H4 (cell line): ENCODE results near the gene RHBDD3. TPM values are rescaled to one million over a fixed set of nuclear protein-coding genes. Genes with fewer than 3 reads are reported as not detected.
A peak's percentile ranks its signal among the peaks of the same experiment; 100 is the strongest.

Experiments used
- DNase-seq: peaks from one replicate; pipeline ENCODE4 v3.0.0-alpha.2; 2015; ENCODE audit warnings: low spot score
- total RNA-seq: library from RNA; depleted of rRNA; stranded (reverse); fragments of >200 nt; shearing (Covaris generic); gene quantifications from 2 replicates; pipeline ENCODE4 v1.2.3, GENCODE V29; 2014; rRNA removed

The RHBDD3 gene
- 13.6 and 14.2 TPM in 2 replicates for total RNA-seq

DNA sequence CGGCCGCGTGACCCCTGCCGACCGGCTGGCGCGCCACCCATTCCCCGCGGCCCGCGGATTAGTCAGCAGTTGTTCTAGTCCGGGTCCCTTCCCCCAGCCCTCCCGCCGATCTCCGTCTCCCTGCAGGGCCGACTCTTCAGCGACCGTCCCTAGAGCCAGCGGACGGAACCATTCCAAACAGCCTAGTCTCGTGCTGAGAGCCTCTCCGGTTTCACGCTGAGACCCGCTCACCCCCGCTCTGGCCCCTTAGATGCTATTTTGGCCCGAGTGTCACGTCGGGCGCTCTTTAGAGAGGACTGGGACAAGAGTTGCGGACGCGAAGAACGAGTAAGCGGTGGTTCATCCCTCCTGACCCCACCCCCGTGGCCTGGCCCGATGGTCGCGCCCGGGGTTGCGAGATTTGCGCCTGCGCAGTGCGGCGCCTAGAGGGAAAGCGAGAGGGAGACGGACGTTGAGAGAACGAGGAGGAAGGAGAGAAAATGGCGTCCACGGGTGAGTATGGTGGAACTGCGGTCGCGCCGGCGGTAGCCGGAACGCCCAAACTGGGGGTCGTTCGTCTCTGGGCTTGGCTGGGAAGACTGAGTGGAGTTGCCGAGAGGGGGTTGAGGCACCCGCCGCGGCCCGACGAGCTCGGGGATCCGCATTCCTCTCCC lies at the start of gene RHBDD3, which contains the start of gene EWSR1:
Gene RHBDD3 (minus strand): TSS at position 124 of the 653 bp plus-strand sequence. CDS start 2,355 bp downstream, outside the sequence.
Gene EWSR1 (plus strand): TSS at position 411 of the 653 bp plus-strand sequence. CDS start 69 bp downstream, at position 480.
- DNase-seq: peak; percentile 84

GRCh38 chr22:29316141-29316828 lies 48.5 kb upstream of the RHBDD3 start:
- no peak for DNase-seq

- DNase-seq: no peak
Measured at GRCh38 chr22:29315286-29316140, 47.7 kb upstream of the RHBDD3 start, which contains the start of gene RASL10A. Gene RASL10A (minus strand): TSS chr22:29315697. CDS start chr22:29315246, 451 bp downstream.

DNA sequence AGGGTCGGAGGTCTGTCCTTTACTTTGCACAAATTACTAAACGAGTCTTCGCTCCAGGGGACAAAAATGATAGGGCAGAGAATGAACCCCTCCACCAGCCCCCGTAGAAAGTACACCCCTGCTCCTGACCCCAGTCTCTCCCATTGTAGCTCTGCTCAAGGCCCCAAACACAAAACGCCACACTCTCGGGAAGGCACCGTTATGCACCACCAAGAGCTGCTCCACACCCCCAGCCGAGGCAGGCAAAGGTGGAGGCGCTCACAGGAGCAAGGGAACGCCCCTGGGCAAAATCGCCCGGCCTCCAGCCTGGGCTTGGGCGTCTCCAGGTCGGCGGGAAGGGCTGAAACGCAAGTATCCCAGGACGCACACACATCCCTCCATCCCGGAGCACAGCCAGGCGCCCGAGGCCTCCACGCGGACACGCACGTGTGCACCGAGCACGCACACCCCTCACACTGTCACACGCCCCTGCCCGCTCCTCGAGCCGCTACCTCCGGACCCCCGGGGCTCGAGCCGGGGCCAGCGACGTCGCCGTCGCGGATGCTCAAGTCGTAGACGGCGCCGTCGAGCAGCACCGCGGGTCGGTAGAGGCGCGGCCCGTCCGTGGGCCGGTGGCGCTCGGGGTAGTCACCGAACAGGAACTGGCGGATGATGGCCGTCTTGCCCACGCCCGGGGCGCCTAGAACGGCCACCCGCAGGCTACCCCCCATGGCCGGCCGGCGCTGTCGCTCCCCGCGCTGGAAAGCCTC lies 46.9 kb upstream of the RHBDD3 start:
- no peak for DNase-seq

DNA sequence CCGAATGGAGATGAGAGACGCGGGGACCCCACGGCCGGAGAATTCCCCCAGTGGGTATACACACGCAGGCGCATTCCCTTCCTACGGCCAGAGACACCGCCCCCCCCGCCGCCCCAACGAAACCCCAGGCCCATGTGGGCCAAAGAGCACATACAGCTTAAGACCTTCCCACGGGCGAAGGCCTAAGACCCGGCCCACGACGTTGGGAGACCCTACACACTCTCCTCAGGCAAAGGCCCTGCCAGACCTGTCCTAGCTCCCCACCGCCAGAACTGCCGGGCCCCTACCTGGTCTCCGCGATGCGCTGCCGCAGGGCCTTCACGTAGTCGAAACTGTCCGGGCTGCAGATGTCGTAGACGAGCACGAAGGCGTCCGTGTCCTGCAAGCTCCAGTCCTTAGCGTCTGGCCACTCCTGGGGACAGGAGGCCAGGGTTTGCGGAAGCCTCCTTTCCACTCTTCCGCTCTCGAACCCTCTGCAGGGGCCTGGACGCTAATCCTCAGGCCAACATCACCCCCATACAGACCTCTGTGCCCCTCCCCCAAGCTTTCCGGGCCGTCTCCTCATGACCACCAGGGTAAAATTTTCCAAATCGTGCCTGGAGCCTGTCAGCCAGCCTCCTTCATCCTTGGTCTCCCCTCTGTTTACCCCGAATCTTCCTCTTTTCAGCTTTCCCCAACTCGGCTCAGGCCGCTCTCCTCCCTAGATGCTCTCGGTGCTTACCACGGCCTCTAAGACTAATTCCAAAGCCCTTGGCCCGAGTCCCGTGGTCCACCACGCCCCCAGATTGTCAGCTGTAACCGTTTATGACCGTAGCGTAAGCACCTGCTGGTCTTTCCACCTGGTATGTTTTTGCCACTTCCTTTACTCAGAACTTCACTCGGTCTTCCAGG lies 46.0 kb upstream of the RHBDD3 start:
- no peak for DNase-seq

- DNase-seq: no peak
Measured at GRCh38 chr22:29313126-29313575, 45.4 kb upstream of the RHBDD3 start.

GRCh38 chr22:29312218-29313125 lies 44.7 kb upstream of the RHBDD3 start:
- no peak for DNase-seq

GRCh38 chr22:29311464-29312217 lies 43.9 kb upstream of the RHBDD3 start:
- no peak for DNase-seq

DNA sequence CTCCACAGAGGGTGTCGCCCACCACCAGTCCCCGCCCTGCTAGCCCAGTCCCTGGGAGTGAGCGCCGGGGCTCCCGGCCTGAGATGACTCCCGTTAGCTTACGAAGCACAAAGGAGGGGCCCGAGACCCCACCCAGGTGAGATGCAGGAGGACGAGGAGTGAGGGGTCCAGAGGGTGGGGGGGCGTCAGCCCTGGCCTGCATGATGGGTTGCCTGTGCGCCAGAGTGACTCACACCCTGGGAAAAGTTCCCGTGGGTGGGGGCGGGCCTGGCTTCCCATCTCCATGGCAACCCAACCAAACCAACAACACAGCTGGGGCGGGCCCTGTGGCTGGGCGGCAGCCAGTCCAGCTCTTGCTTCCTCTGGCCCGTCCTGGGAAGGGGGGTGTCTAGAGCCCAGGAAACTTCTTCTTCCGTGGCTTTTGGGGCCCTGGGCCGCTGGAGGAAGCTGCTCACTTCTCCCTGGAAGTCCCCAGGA lies 43.1 kb upstream of the RHBDD3 start:
- DNase-seq: peak; percentile 85

- DNase-seq: no peak
Measured at GRCh38 chr22:29310065-29310862, 42.5 kb upstream of the RHBDD3 start.

DNA sequence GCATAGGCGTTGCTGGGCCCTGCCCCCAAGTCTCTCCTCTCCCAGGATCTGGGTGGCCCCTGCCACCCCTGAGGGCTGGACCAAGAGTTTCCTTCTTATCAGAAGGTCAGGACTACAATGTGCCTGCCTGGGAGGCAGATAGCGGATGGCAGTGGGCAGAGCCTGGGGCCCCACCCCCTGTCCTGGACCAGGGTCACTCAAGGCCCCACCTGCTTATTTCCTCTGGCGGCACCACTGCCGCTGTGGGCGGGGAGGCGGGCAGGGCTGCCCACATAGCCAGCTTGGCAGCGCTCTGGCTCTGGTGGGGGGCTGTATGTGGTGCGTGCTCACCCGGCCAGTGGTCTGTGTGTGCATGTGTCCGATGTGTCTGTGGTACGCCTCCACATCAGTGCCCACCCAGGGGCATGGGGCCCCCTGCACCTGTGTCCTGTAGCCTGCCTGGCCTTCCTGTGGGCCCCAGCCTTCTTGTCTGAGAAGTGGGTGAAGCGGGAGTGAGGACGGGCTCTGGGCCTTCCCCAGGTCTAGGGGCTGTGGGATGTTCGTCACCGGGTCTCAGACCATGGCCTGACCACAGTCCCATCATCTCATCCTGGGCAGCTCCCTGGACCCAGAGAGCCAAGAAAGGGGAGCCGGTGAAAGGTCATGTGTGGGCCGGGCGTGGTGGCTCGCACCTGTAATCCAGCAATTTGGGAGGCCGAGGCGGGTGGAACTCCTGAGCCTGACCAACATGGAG lies 41.7 kb upstream of the RHBDD3 start:
- DNase-seq: peak; percentile 19

DNA sequence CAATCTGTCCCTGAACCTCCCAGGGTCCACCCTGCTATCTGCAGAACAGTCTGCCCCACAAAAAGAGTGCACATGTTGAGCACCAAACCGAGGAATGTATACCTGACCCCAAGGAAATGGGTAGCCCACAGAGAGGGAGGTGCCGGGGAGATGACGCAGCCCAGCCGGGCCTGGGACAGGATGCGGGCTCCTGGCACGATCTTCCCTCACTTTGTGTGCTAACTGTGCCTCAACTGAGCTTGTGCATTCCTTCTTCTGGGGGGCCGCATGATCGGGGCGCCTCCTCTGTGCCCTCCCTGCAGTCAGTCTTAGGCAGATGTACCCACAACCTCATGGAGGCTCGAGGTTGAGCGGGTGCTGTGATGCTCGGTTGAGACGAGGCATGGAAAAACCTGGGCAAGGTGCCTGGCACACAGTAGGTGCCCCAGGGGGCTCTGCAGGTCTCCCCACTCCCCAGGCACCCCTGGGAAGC lies 41.0 kb upstream of the RHBDD3 start:
- DNase-seq: peak; percentile 71

- no peak for DNase-seq
Measured at GRCh38 chr22:29308148-29308790, 40.5 kb upstream of the RHBDD3 start.

- no peak for DNase-seq
Measured at GRCh38 chr22:29307596-29308147, 39.9 kb upstream of the RHBDD3 start.

DNA sequence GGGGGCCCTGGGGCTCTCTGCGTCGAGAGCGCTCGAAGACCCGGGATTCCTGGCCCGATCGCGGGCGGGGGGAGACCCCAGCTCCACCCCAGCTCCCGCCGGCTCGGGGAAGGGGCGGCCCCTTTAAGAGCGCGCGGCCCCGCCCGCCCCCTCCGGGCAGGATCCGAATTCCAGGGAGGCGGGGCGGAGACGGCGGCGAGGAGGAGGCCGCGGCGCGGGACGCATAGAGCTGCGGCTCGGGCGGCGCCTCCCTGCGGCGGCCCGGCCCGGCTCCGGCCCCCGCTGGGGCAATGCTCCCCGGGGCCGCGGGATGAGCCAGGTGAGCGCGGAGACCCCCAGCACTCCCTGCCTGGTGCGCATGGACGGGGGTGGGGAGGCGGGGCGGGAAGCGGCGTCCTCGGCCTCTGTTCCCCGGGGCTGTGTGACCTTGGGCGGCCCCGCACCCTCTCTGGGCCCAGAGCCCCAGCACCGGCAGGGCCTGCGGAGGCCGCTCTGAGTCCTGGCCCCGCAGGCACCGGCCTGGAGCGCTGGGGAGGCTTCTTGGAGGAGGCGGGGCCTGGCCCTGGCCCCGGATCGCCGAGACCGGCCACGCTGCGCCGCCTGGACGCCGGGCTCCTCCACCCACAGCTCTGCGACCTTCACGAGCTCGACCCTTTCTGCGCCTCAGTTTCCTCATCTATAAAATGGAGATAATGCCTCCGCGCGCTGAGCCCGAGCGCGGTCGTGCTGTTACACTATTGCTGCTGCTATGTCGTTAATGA lies 39.2 kb upstream of the RHBDD3 start:
- peak; percentile 40 for DNase-seq
